Measurements from ENCODE around the gene HUNK.

DNA sequence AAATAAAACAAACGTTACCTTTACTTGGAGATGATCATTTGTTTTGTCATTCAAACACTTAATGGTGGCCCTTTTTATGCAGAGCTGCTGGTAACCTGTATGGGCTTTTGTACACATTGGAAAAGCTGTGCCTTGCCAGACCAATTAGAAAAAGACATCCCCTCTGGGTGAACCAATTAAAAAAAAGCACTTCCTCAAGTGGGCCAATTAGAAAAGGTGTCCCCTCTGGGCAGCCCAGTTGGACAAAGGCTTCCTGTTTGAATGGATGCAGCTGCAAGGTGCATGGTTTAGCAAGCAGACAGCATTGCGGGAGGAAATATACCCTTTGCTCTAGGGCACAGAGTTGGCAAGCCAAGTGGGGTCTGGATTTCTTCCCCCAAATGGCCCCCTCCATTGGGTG lies 21.6 kb downstream of the HUNK start:
- TF ChIP-seq, protein P1, sequence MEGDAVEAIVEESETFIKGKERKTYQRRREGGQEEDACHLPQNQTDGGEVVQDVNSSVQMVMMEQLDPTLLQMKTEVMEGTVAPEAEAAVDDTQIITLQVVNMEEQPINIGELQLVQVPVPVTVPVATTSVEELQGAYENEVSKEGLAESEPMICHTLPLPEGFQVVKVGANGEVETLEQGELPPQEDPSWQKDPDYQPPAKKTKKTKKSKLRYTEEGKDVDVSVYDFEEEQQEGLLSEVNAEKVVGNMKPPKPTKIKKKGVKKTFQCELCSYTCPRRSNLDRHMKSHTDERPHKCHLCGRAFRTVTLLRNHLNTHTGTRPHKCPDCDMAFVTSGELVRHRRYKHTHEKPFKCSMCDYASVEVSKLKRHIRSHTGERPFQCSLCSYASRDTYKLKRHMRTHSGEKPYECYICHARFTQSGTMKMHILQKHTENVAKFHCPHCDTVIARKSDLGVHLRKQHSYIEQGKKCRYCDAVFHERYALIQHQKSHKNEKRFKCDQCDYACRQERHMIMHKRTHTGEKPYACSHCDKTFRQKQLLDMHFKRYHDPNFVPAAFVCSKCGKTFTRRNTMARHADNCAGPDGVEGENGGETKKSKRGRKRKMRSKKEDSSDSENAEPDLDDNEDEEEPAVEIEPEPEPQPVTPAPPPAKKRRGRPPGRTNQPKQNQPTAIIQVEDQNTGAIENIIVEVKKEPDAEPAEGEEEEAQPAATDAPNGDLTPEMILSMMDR (IDR thresholded peaks at IDR 0.05), result no peak
- no peak for TF ChIP-seq POLR2A (IDR thresholded peaks at IDR 0.05)
